GM12801 (cell line): ENCODE results near the gene MT1G.

ENCODE experiments used
- TF ChIP-seq, protein P1 (sequence below): IDR thresholded peaks from one replicate; pipeline ENCODE4 v1.5.1; 2011; ENCODE audit warnings: control low read depth; ENCODE audit not compliant: insufficient read length; ENCODE audit errors: extremely low read depth

MT1G gene

GRCh38 chr16:56649271-56649670 lies 18.6 kb downstream of the MT1G start:
- TF ChIP-seq, protein P1, sequence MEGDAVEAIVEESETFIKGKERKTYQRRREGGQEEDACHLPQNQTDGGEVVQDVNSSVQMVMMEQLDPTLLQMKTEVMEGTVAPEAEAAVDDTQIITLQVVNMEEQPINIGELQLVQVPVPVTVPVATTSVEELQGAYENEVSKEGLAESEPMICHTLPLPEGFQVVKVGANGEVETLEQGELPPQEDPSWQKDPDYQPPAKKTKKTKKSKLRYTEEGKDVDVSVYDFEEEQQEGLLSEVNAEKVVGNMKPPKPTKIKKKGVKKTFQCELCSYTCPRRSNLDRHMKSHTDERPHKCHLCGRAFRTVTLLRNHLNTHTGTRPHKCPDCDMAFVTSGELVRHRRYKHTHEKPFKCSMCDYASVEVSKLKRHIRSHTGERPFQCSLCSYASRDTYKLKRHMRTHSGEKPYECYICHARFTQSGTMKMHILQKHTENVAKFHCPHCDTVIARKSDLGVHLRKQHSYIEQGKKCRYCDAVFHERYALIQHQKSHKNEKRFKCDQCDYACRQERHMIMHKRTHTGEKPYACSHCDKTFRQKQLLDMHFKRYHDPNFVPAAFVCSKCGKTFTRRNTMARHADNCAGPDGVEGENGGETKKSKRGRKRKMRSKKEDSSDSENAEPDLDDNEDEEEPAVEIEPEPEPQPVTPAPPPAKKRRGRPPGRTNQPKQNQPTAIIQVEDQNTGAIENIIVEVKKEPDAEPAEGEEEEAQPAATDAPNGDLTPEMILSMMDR, result no peak

- TF ChIP-seq, protein P1, result no peak
These were observed 20.0 kb downstream of the MT1G start for GRCh38 chr16:56647641-56648431.

DNA sequence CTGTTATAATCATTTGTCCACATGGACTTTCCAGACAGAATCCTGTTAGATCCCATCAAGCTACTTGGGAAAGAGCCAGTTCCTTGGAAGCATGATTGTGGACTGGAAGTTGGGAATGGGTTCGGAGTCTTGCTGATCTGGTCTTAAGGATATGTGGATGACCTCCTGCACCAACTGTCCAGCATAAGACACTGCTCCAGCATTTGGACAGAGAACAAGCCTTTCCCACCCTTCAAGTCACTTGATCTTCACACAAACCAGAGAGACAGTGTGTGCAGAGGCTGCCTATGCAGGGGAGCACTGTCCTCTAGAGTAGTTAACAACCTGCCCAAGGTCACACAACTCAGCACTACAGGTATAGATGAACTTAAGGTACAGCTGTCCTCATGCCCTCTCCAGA lies 22.0 kb downstream of the MT1G start:
- TF ChIP-seq, protein P1, result no peak

- TF ChIP-seq, protein P1, result no peak
These were observed 22.6 kb downstream of the MT1G start for GRCh38 chr16:56645311-56645710.

GRCh38 chr16:56643833-56644232 lies 24.0 kb downstream of the MT1G start:
- TF ChIP-seq, protein P1, result no peak

DNA sequence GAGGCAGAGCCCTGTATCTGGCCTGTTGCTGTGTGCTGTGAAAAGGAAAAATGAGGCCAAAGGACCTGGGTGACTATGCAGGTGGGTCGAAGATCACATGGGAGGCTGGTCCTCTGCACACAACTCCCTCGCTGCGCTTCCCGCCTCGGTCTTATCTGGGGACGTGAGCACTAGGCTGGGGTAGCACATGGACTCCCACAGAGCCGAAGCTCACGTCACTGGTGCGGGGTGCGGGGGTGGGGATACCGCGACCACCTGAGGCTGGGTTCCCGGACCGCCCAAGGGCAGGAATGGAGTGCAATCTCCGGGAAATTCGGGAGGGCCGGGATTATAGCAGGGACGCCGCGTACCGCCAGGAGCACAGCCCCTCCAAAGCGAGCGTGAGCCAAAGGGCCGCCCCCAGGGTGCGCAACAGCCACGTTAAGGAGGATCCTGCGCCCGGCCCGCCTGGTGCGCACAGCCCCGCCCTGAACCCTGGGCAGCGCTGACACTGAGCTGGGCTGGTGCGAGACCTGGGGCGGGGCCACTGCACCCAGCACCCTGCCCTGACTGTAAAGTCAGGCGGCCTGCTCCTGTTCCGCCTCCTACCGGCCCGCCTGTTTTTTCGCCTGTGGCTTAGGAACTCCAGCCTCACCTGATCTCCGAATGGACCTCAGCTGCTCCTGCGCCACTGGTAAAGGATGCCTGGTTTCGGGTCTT lies 24.6 kb downstream of the MT1G start:
- TF ChIP-seq, protein P1, result no peak

DNA sequence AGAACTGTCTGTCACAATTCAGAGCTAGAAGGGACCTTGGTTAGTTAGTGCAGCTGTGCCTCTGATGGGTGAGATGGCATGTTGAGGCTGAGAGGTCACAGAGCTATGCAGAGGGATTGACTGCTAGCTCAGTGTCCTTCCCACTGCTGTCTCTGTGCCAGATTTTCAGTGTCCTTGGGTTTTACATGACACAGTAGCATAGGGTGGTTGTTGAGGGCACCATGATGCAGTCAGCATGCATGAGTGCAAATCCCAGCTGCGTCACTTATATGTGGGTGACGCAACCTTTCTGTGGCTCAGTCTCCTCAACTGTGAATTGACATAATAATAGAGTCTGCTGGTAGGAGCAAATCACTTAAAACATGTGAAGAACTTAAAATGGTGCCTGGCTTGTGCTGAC lies 26.7 kb downstream of the MT1G start:
- TF ChIP-seq, protein P1, result no peak
